K562 (cell line): ENCODE data around the gene KLHL35. TPM values are rescaled to one million over a fixed set of nuclear protein-coding genes. Genes with fewer than 3 reads are reported as not detected.

Experiments used
- CBX3 ChIP-seq, 2 experiments: IDR thresholded peaks; 1 replicate in 1 of 2; 2 replicates in 1 of 2; pipeline ENCODE4 v1.6.1; 2012; ENCODE audit warnings: inconsistent platforms in 2 of 2, low read length in 2 of 2, borderline replicate concordance in 1 of 2, control low read depth in 1 of 2
- DPF2 ChIP-seq: fragments of 450-650 bp; IDR thresholded peaks from 2 replicates; pipeline ENCODE4 v1.6.1; 2016
- ETV1 ChIP-seq: fragments of 450-650 bp; conservative IDR thresholded peaks from 2 replicates; pipeline ENCODE4 v1.6.1; 2016; ENCODE audit warnings: missing genetic modification characterization, control low read depth, low read depth, missing compliant biosample characterization
- FOXP1 ChIP-seq: sonication (generic); formaldehyde crosslinking; IDR thresholded peaks from 2 replicates; pipeline ENCODE4 v1.8.0; 2022; ENCODE audit warnings: mild to moderate bottlenecking, missing genetic modification reagents
- HNRNPLL ChIP-seq: fragments of 200-400 bp; formaldehyde crosslinking; IDR thresholded peaks from 2 replicates; pipeline ENCODE4 v1.6.1; 2017; ENCODE audit warnings: low read length, low read depth, mild to moderate bottlenecking; ENCODE audit not compliant: poor library complexity, severe bottlenecking
- KLF13 ChIP-seq: fragments of 450-650 bp; IDR thresholded peaks from 2 replicates; pipeline ENCODE4 v1.6.1; 2016; ENCODE audit warnings: missing genetic modification characterization, low read depth, mild to moderate bottlenecking, missing compliant biosample characterization, moderate library complexity, borderline replicate concordance
- MAZ ChIP-seq, 2 experiments: fragments of 450-650 bp in 1 of 2; sonication (generic) in 1 of 2; formaldehyde crosslinking; IDR thresholded peaks in 1 of 2; conservative IDR thresholded peaks in 1 of 2; 2 replicates each; pipeline versions ENCODE4 v1.4.0 to v1.5.0; 2020; ENCODE audit warnings: mild to moderate bottlenecking in 1 of 2, missing genetic modification reagents in 1 of 2
- MCM7 ChIP-seq, 2 experiments: fragments of 450-650 bp; IDR thresholded peaks; 2 replicates each; pipeline ENCODE4 v1.6.1; 2016 to 2018
- RB1 ChIP-seq: fragments of 450-650 bp; IDR thresholded peaks from 2 replicates; pipeline ENCODE4 v1.6.1; 2017; ENCODE audit warnings: low read depth, mild to moderate bottlenecking
- RCOR1 ChIP-seq, 2 experiments: IDR thresholded peaks; 2 replicates each; pipeline ENCODE4 v1.6.1; 2012; ENCODE audit warnings: low read depth in 2 of 2, low read length in 2 of 2, borderline replicate concordance in 1 of 2, improper control_type of control experiment in 1 of 2
- SMAD3 ChIP-seq: fragments of 450-650 bp; formaldehyde crosslinking; conservative IDR thresholded peaks from 2 replicates; pipeline ENCODE4 v1.4.0; 2020; ENCODE audit warnings: mild to moderate bottlenecking
- STAG1 ChIP-seq: sonication (generic); formaldehyde crosslinking; IDR thresholded peaks from 2 replicates; pipeline ENCODE4 v1.5.0; 2020; ENCODE audit warnings: missing genetic modification reagents, borderline replicate concordance
- TAL1 ChIP-seq: fragments of 450-650 bp; IDR thresholded peaks from 2 replicates; pipeline ENCODE4 v1.6.1; 2016; ENCODE audit warnings: mild to moderate bottlenecking
- ZBTB7A ChIP-seq: IDR thresholded peaks from 2 replicates; pipeline ENCODE4 v1.6.1; 2011; ENCODE audit warnings: low read depth, mild to moderate bottlenecking, low read length, moderate library complexity, borderline replicate concordance; ENCODE audit not compliant: control insufficient read depth
- ZNF347 ChIP-seq: fragments of 450-650 bp; formaldehyde crosslinking; IDR thresholded peaks from 2 replicates; pipeline ENCODE4 v1.4.0; 2020; ENCODE audit warnings: low read depth, mild to moderate bottlenecking, moderate library complexity
- polyA plus RNA-seq, 8 experiments: library from polyadenylated mRNA; depleted of rRNA in 4 of 8; stranded (reverse) in 5 of 8; unstranded in 3 of 8; fragments of >200 nt; fragmentation: Nextera tagmentation in 2 of 8; fragmentation: Illumina TruSeq in 1 of 8; extraction: Ambion mirVana in 2 of 8; extraction: Trizol in 1 of 8; gene quantifications; 2 replicates each; pipeline versions ENCODE4 v1.2.1 to v1.2.3, GENCODE V29; 2011 to 2014; ENCODE audit warnings: inconsistent platforms in 1 of 8, missing spikeins in 1 of 8
- total RNA-seq, 7 experiments: library from RNA; depleted of rRNA in 6 of 7; stranded (reverse); fragments of >200 nt in 6 of 7; fragmentation: Illumina TruSeq in 2 of 7; extraction: Trizol in 2 of 7; gene quantifications; 2 replicates each; pipeline versions ENCODE4 v1.2.1 to v1.2.3, GENCODE V29; 2011 to 2021; ENCODE audit warnings: low replicate concordance in 1 of 7
- TF ChIP-seq, protein P1 (sequence below), 2 experiments: fragments of 450-650 bp; IDR thresholded peaks; 2 replicates each; pipeline ENCODE4 v1.6.1; 2018; ENCODE audit warnings: mild to moderate bottlenecking in 2 of 2, low read depth in 1 of 2; ENCODE audit not compliant: partially characterized antibody in 2 of 2
- TF ChIP-seq, protein P2 (sequence below): fragments of 450-650 bp; formaldehyde crosslinking; IDR thresholded peaks from 2 replicates; pipeline ENCODE4 v1.4.0; 2022; ENCODE audit warnings: mild to moderate bottlenecking, moderate library complexity
- TF ChIP-seq, protein P3 (sequence below): sonication (generic); formaldehyde crosslinking; IDR thresholded peaks from 2 replicates; pipeline ENCODE4 v1.8.0; 2022; ENCODE audit warnings: mild to moderate bottlenecking, missing genetic modification reagents

The KLHL35 gene
- total and polyA plus RNA-seq, 9 of the 15 experiments (the other 6 are each of a cell fraction or from before 2014, with no cell fraction given): not detected

DNA sequence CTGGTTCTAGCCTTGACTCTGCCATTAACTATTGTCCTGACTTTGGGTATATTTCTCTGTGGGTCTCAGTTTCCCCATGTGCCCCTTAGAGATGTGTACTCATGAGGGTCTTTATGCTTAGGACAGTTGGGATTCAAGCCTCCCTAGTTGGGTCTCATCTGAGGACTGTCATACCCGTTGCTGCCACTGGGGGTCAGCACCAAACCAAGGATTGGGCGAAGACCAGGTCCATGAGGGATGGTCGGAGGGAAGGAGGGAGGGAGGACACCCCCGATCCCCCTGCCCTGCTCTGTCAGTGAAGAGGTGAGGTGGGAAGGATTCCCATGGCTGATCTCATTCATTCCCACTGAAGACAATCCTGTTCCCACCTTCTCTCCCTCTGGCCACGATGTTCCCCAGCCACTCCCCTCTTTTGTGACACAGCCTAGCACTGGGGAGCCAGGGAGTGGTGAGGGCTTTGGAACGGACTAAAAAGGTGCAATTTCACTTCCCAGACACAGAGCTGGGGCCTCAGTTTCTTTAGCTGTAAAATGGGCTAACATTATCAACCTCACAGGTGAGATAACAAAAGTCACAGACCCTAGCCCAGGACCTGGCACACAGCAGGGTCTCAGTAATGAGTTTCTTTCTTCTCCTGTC lies 12.4 kb upstream of the KLHL35 start (continued):
- TF ChIP-seq, protein P1, sequence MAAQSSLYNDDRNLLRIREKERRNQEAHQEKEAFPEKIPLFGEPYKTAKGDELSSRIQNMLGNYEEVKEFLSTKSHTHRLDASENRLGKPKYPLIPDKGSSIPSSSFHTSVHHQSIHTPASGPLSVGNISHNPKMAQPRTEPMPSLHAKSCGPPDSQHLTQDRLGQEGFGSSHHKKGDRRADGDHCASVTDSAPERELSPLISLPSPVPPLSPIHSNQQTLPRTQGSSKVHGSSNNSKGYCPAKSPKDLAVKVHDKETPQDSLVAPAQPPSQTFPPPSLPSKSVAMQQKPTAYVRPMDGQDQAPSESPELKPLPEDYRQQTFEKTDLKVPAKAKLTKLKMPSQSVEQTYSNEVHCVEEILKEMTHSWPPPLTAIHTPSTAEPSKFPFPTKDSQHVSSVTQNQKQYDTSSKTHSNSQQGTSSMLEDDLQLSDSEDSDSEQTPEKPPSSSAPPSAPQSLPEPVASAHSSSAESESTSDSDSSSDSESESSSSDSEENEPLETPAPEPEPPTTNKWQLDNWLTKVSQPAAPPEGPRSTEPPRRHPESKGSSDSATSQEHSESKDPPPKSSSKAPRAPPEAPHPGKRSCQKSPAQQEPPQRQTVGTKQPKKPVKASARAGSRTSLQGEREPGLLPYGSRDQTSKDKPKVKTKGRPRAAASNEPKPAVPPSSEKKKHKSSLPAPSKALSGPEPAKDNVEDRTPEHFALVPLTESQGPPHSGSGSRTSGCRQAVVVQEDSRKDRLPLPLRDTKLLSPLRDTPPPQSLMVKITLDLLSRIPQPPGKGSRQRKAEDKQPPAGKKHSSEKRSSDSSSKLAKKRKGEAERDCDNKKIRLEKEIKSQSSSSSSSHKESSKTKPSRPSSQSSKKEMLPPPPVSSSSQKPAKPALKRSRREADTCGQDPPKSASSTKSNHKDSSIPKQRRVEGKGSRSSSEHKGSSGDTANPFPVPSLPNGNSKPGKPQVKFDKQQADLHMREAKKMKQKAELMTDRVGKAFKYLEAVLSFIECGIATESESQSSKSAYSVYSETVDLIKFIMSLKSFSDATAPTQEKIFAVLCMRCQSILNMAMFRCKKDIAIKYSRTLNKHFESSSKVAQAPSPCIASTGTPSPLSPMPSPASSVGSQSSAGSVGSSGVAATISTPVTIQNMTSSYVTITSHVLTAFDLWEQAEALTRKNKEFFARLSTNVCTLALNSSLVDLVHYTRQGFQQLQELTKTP (IDR thresholded peaks at IDR 0.05; ENCODE audit: low read depth in 1 of 2, partially characterized antibody in 2 of 2): no peak
- TF ChIP-seq SMAD3 (CRISPR knock-in tag) (no peak), RCOR1 (IDR thresholded peaks at IDR 0.05; ENCODE audit: borderline replicate concordance in 1 of 2, low read depth in 2 of 2, low read length in 2 of 2) (peak in 1 of 2 experiments; percentile 22; a peak in 1 of 4 replicates), RB1 (peak; percentile 70), MAZ (CRISPR knock-in tag; conservative IDR thresholded peaks at IDR 0.05 in 1 of 2, IDR thresholded peaks at IDR 0.05 in 1 of 2) (peak; percentile 56 to 72; a peak in 3 of 4 replicates), MCM7 (IDR thresholded peaks at IDR 0.05) (no peak), KLF13 (tag) (no peak), FOXP1 (CRISPR knock-in tag) (no peak), ETV1 (tag) (no peak), TAL1 (no peak), STAG1 (peak; percentile 93), DPF2 (no peak), HNRNPLL (no peak), ZBTB7A (peak; percentile 63), ZNF347 (CRISPR knock-in tag) (no peak), CBX3 (IDR thresholded peaks at IDR 0.05; ENCODE audit: borderline replicate concordance in 1 of 2, low read length in 2 of 2) (no peak)
- TF ChIP-seq, protein P2, sequence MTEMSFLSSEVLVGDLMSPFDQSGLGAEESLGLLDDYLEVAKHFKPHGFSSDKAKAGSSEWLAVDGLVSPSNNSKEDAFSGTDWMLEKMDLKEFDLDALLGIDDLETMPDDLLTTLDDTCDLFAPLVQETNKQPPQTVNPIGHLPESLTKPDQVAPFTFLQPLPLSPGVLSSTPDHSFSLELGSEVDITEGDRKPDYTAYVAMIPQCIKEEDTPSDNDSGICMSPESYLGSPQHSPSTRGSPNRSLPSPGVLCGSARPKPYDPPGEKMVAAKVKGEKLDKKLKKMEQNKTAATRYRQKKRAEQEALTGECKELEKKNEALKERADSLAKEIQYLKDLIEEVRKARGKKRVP: no peak
- TF ChIP-seq, protein P3, sequence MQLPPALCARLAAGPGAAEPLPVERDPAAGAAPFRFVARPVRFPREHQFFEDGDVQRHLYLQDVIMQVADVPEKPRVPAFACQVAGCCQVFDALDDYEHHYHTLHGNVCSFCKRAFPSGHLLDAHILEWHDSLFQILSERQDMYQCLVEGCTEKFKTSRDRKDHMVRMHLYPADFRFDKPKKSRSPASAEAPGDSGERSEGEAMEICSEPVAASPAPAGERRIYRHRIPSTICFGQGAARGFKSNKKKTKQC: no peak; the same call in 1 of the 2 replicates
- TF ChIP-seq, all 486 proteins: peak for 35
